RWPE2 (cell line): ENCODE results near the gene LRRTM4.

Source experiments
- ATAC-seq: fragments of 200-7000 bp; cut with Tn5 transposase; 3 replicates; pipeline ENCODE4 v1.9.1; 2021; ENCODE audit warnings: low read depth
- DNase-seq: peaks from one replicate; pipeline ENCODE4 v3.0.0-alpha.2; 2020; ENCODE audit warnings: low spot score
- H3K27ac ChIP-seq: fragments of 450-650 bp; 2 replicates; pipeline ENCODE4 v1.5.1; 2017; ENCODE audit warnings: mild to moderate bottlenecking; ENCODE audit not compliant: poor library complexity, severe bottlenecking
- H3K27me3 ChIP-seq: fragments of 250-450 bp; sonication (Bioruptor Pico); 2 replicates; pipeline ENCODE4 v1.5.1; 2021; ENCODE audit warnings: mild to moderate bottlenecking, moderate library complexity; ENCODE audit not compliant: insufficient read depth, poor library complexity, severe bottlenecking
- H3K36me3 ChIP-seq: fragments of 250-450 bp; sonication (Bioruptor Pico); 2 replicates; pipeline ENCODE4 v1.5.1; 2020; ENCODE audit warnings: low read depth, mild to moderate bottlenecking, moderate library complexity
- H3K4me1 ChIP-seq: fragments of 250-450 bp; sonication (Bioruptor Pico); 2 replicates; pipeline ENCODE4 v1.5.1; 2021; ENCODE audit warnings: mild to moderate bottlenecking, moderate library complexity; ENCODE audit not compliant: insufficient read depth, poor library complexity, severe bottlenecking
- H3K4me3 ChIP-seq: fragments of 250-450 bp; sonication (Bioruptor Pico); 2 replicates; pipeline ENCODE4 v1.5.1; 2021; ENCODE audit warnings: mild to moderate bottlenecking, moderate library complexity; ENCODE audit not compliant: severe bottlenecking
- H3K9me3 ChIP-seq: fragments of 250-450 bp; sonication (Bioruptor Pico); 2 replicates; pipeline ENCODE4 v1.5.1; 2021; ENCODE audit warnings: mild to moderate bottlenecking, moderate library complexity; ENCODE audit not compliant: severe bottlenecking
- TF ChIP-seq, protein P1 (sequence below): fragments of 450-650 bp; IDR thresholded peaks from one replicate; pipeline ENCODE4 v1.5.1; 2017; ENCODE audit warnings: mild to moderate bottlenecking, moderate library complexity; ENCODE audit not compliant: poor library complexity, severe bottlenecking

The LRRTM4 gene

GRCh38 chr2:77508511-77508910, 13.7 kb downstream of the LRRTM4 start:
- no peak for DNase-seq
- Histone ChIP-seq H3K4me1 (no peaks in the 10 kb centered on the region), H3K4me3 (no peak overlapping the region), H3K9me3 (no peaks in the 10 kb centered on the region), H3K27ac (no peak overlapping the region), H3K36me3 (no peaks in the 10 kb centered on the region), H3K27me3 (no peaks in the 10 kb centered on the region)
- ATAC-seq, result no peak
- TF ChIP-seq, protein P1, sequence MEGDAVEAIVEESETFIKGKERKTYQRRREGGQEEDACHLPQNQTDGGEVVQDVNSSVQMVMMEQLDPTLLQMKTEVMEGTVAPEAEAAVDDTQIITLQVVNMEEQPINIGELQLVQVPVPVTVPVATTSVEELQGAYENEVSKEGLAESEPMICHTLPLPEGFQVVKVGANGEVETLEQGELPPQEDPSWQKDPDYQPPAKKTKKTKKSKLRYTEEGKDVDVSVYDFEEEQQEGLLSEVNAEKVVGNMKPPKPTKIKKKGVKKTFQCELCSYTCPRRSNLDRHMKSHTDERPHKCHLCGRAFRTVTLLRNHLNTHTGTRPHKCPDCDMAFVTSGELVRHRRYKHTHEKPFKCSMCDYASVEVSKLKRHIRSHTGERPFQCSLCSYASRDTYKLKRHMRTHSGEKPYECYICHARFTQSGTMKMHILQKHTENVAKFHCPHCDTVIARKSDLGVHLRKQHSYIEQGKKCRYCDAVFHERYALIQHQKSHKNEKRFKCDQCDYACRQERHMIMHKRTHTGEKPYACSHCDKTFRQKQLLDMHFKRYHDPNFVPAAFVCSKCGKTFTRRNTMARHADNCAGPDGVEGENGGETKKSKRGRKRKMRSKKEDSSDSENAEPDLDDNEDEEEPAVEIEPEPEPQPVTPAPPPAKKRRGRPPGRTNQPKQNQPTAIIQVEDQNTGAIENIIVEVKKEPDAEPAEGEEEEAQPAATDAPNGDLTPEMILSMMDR, result no peak

GRCh38 chr2:77507657-77508056, 14.5 kb downstream of the LRRTM4 start:
- no peak overlapping the region for H3K27ac ChIP-seq
- no peaks in the 10 kb centered on the region for H3K27me3 ChIP-seq
- no peak for ATAC-seq
- TF ChIP-seq, protein P1, result no peak
- H3K9me3 ChIP-seq, result no peaks in the 10 kb centered on the region
- DNase-seq, result no peak
- no peak overlapping the region for H3K4me3 ChIP-seq
- no peaks in the 10 kb centered on the region for H3K4me1 ChIP-seq
- no peaks in the 10 kb centered on the region for H3K36me3 ChIP-seq

DNA sequence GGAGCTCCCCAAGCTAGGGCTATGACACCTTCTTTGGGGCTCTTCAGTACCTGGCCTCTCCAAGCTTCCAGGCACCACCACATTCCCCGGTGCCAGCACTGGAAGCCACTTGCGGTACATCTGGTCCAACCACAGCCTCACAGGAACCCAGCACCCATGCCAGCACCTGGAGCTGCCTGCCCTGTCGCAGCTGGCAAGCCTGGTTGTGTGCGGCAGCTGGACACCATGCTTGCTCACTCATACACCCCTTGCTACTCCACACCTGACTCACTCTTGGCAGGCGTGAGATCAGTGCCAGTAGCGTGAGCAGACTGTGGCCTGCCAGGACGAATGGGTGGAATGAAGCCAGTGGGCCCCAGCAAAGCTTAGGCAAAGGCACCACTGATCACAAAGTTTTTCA, 34.0 kb downstream of the LRRTM4 start:
- Histone ChIP-seq H3K4me1 (no peaks in the 10 kb centered on the region), H3K27me3 (no peaks in the 10 kb centered on the region), H3K4me3 (no peak overlapping the region), H3K27ac (no peak overlapping the region), H3K36me3 (no peaks in the 10 kb centered on the region), H3K9me3 (no peaks in the 10 kb centered on the region)
- DNase-seq (no peak), ATAC-seq (no peak)
- TF ChIP-seq, protein P1, result no peak

GRCh38 chr2:77487074-77487803, 34.9 kb downstream of the LRRTM4 start:
- ATAC-seq (no peak), DNase-seq (peak; percentile 23)
- no peaks in the 10 kb centered on the region for H3K4me1 ChIP-seq
- no peak overlapping the region for H3K4me3 ChIP-seq
- TF ChIP-seq, protein P1, result no peak
- no peaks in the 10 kb centered on the region for H3K9me3 ChIP-seq
- H3K36me3 ChIP-seq, result no peaks in the 10 kb centered on the region
- H3K27me3 ChIP-seq, result no peaks in the 10 kb centered on the region
- no peak overlapping the region for H3K27ac ChIP-seq

DNA sequence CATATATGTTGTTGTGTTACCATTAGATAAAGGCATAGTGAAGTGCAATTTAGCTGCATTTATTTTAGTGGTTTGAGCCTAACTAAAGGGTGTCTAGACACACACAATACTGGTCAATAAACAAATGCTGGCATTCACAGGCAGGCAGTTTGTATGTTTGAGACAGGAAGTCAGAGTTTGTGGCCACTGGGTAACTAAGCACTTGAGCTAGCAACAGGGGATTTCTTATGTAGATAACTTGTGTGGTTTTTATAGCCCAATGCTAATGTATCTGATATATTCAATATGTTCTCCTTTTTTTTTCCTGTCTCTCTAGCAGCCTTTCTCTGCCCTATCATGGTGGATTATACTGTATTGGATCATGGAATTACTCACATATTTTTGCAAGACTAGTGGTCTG, 38.1 kb downstream of the LRRTM4 start:
- no peak overlapping the region for H3K27ac ChIP-seq
- H3K27me3 ChIP-seq, result no peaks in the 10 kb centered on the region
- H3K36me3 ChIP-seq, result no peaks in the 10 kb centered on the region
- no peak for ATAC-seq
- no peak overlapping the region for H3K4me3 ChIP-seq
- TF ChIP-seq, protein P1, result no peak
- DNase-seq, result no peak
- no peaks in the 10 kb centered on the region for H3K4me1 ChIP-seq
- H3K9me3 ChIP-seq, result no peaks in the 10 kb centered on the region
